Parathyroid adenoma (tissue), 2 donors: ENCODE results near the gene HMGN3.

Experiments used
- H2AFZ ChIP-seq: fragments of 300-600 bp; sonication (generic); one replicate; pipeline ENCODE4 v1.7.0; 2017; ENCODE audit warnings: antibody characterized with exemption, mild to moderate bottlenecking
- H3K27ac ChIP-seq: fragments of 300-600 bp; sonication (generic); one replicate; pipeline ENCODE4 v1.7.0; 2017
- H3K27me3 ChIP-seq: fragments of 300-600 bp; sonication (generic); one replicate; pipeline ENCODE4 v1.7.0; 2017; ENCODE audit warnings: low read length; ENCODE audit not compliant: control insufficient read depth, insufficient read depth
- H3K36me3 ChIP-seq: fragments of 300-600 bp; sonication (generic); one replicate; pipeline ENCODE4 v1.7.0; 2017; ENCODE audit warnings: low read length; ENCODE audit not compliant: control insufficient read depth, insufficient read depth
- H3K4me1 ChIP-seq: fragments of 300-600 bp; sonication (generic); one replicate; pipeline ENCODE4 v1.7.0; 2017; ENCODE audit warnings: control low read depth
- H3K4me2 ChIP-seq: fragments of 300-600 bp; sonication (generic); one replicate; pipeline ENCODE4 v1.7.0; 2017; ENCODE audit warnings: low read length
- H3K4me3 ChIP-seq: fragments of 300-600 bp; sonication (generic); one replicate; pipeline ENCODE4 v1.7.0; 2017; ENCODE audit warnings: low read depth, low read length
- H3K79me2 ChIP-seq: fragments of 300-600 bp; sonication (generic); one replicate; pipeline ENCODE4 v1.7.0; 2017; ENCODE audit warnings: control low read depth
- H3K9ac ChIP-seq: fragments of 300-600 bp; sonication (generic); one replicate; pipeline ENCODE4 v1.7.0; 2017; ENCODE audit warnings: mild to moderate bottlenecking
- H3K9me3 ChIP-seq: fragments of 300-600 bp; sonication (generic); one replicate; pipeline ENCODE4 v1.7.0; 2017; ENCODE audit warnings: low read length; ENCODE audit not compliant: control insufficient read depth
- CTCF ChIP-seq: fragments of 300-600 bp; sonication (generic); IDR thresholded peaks from one replicate; pipeline ENCODE4 v1.7.0; 2017; ENCODE audit warnings: antibody characterized with exemption, mild to moderate bottlenecking
- donor health status: primary hyperparathyroidism.

Gene HMGN3

GRCh38 chr6:79234150-79235022, at the start of gene HMGN3:
TSS of gene HMGN3 (minus strand) at chr6:79234682.
- peak; percentile 39 for TF ChIP-seq CTCF
- Histone ChIP-seq H3K9ac (peak within 1 kb of the TSS; percentile 41), H3K79me2 (no peaks in the 10 kb centered on the region), H3K4me3 (peak within 1 kb of the TSS; percentile 97), H3K27ac (peak within 1 kb of the TSS; percentile 93), H3K4me1 (no peaks in the 10 kb centered on the region), H2AFZ (peak within 1 kb of the TSS; percentile 90), H3K9me3 (no peaks in the 10 kb centered on the region), H3K4me2 (peak within 1 kb of the TSS; percentile 97), H3K27me3 (no peaks in the 10 kb centered on the region), H3K36me3 (no peaks in the 10 kb centered on the region)

GRCh38 chr6:79280756-79281155, 46.3 kb upstream of the HMGN3 start:
- Histone ChIP-seq H3K4me2 (no peak overlapping the region), H3K4me1 (no peaks in the 10 kb centered on the region), H3K36me3 (no peaks in the 10 kb centered on the region), H3K27me3 (no peaks in the 10 kb centered on the region), H3K9ac (no peak overlapping the region), H3K9me3 (no peaks in the 10 kb centered on the region), H3K4me3 (no peak overlapping the region), H2AFZ (no peak overlapping the region), H3K27ac (no peak overlapping the region), H3K79me2 (no peaks in the 10 kb centered on the region)
- TF ChIP-seq CTCF, result no peak

DNA sequence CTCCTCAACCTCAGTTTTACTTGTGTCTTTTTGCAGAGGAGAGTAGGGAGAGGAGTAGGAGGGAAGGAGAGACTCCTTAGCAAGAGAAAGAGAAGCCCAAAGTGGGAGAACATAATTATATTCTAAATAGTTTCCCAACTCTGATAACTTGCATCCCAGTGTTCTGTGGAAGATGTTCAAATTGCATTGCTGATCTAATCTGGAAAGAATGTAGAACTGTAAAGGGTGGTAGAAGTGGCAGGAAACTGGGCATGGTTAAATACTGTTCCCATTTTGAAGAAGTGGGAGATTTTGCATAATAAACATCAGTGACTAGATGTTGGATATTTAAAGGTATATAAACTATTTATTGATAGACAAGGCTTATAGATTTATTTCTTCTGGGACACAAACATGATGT, 42.6 kb upstream of the HMGN3 start:
- Histone ChIP-seq H3K4me3 (no peak overlapping the region), H3K36me3 (no peaks in the 10 kb centered on the region)

GRCh38 chr6:79269877-79270276, 35.4 kb upstream of the HMGN3 start:
- Histone ChIP-seq H3K27me3 (no peaks in the 10 kb centered on the region), H3K36me3 (no peaks in the 10 kb centered on the region), H3K9ac (no peak overlapping the region), H3K9me3 (no peaks in the 10 kb centered on the region), H3K4me3 (no peak overlapping the region), H3K79me2 (no peaks in the 10 kb centered on the region), H2AFZ (no peak overlapping the region), H3K4me2 (no peak overlapping the region), H3K4me1 (no peaks in the 10 kb centered on the region), H3K27ac (no peak overlapping the region)
- no peak for TF ChIP-seq CTCF

More for the DNA sequence above, 42.6 kb upstream of the HMGN3 start:
- Histone ChIP-seq H3K27me3 (no peaks in the 10 kb centered on the region), H3K27ac (no peak overlapping the region), H3K79me2 (no peaks in the 10 kb centered on the region), H3K4me1 (no peaks in the 10 kb centered on the region), H3K9me3 (no peaks in the 10 kb centered on the region), H3K4me2 (no peak overlapping the region), H3K9ac (no peak overlapping the region), H2AFZ (no peak overlapping the region)
- TF ChIP-seq CTCF, result no peak

- Histone ChIP-seq H2AFZ (no peak overlapping the region), H3K9ac (no peak overlapping the region), H3K9me3 (no peaks in the 10 kb centered on the region), H3K4me1 (no peaks in the 10 kb centered on the region), H3K79me2 (no peaks in the 10 kb centered on the region), H3K36me3 (no peaks in the 10 kb centered on the region), H3K4me2 (no peak overlapping the region), H3K4me3 (no peak overlapping the region), H3K27ac (no peak overlapping the region), H3K27me3 (no peaks in the 10 kb centered on the region)
- no peak for TF ChIP-seq CTCF
Observed at GRCh38 chr6:79267128-79267527, 32.6 kb upstream of the HMGN3 start.
